Ascending aorta (tissue), 2 donors: ENCODE results near the gene VPS8. TPM values are rescaled to one million over a fixed set of nuclear protein-coding genes. Genes with fewer than 3 reads are reported as not detected.

Experiments
- DNase-seq, 2 donors: peaks; one replicate each; pipeline ENCODE4 v3.0.0-alpha.2; 2019; ENCODE audit warnings: low spot score in 2 of 2
- H3K27ac ChIP-seq, 2 donors: fragments of 200-600 bp; sonication (generic); one replicate each; pipeline ENCODE4 v1.5.1; 2016 to 2017; ENCODE audit warnings: mild to moderate bottlenecking in 1 of 2
- H3K27me3 ChIP-seq: fragments of 200-600 bp; sonication (generic); one replicate; pipeline ENCODE4 v1.5.1; 2017
- H3K36me3 ChIP-seq, 2 donors: fragments of 200-600 bp; sonication (generic); one replicate each; pipeline ENCODE4 v1.5.1; 2016
- H3K4me1 ChIP-seq, 2 donors: fragments of 200-600 bp; sonication (generic); one replicate each; pipeline ENCODE4 v1.5.1; 2016 to 2017; ENCODE audit warnings: mild to moderate bottlenecking in 1 of 2
- H3K4me3 ChIP-seq, 2 donors: fragments of 200-600 bp; sonication (generic); one replicate each; pipeline ENCODE4 v1.5.1; 2016 to 2017; ENCODE audit warnings: mild to moderate bottlenecking in 1 of 2
- H3K9me3 ChIP-seq, 2 donors: fragments of 200-600 bp; sonication (generic); one replicate each; pipeline ENCODE4 v1.5.1; 2016
- CTCF ChIP-seq, 3 experiments: fragments of 200-600 bp in 2 of 3; fragments of 450-650 bp in 1 of 3; sonication (generic) in 2 of 3; IDR thresholded peaks; one replicate each; pipeline ENCODE4 v1.5.1; 2016 to 2019; ENCODE audit warnings: antibody characterized with exemption in 3 of 3, mild to moderate bottlenecking in 1 of 3, moderate library complexity in 1 of 3
- intact Hi-C: fragments of 100-400 bp; cut with DNase I; formaldehyde crosslinking; loops from one replicate; pipeline ENCODE4 v1.15.1; 2023
- total RNA-seq: library from RNA; depleted of rRNA; stranded (reverse); fragments of >200 nt; gene quantifications from one replicate; pipeline ENCODE4 v1.1.0, GENCODE V29; 2016

Gene VPS8
- total RNA-seq, 1 donor from 2014 or later = 24.9 TPM

GRCh38 chr3:184821034-184821433 lies 9.1 kb downstream of the VPS8 start:
- DNase-seq = no peak
- Histone ChIP-seq H3K9me3 (no peaks in the 10 kb centered on the region), H3K4me1 (peaks cover 0 to 9% of the 10 kb centered on the region in 2 donors), H3K4me3 (no peak overlapping the region), H3K36me3 (peaks cover 0 to 3% of the 10 kb centered on the region in 2 donors), H3K27me3 (no peaks in the 10 kb centered on the region), H3K27ac (no peak overlapping the region)
- no peak for TF ChIP-seq CTCF (IDR thresholded peaks at IDR 0.05)
- intact Hi-C loops = no loop called here

- H3K36me3 ChIP-seq = peaks cover 6 to 10% of the 10 kb centered on the region in 2 donors
- H3K27me3 ChIP-seq = no peaks in the 10 kb centered on the region
- H3K4me1 ChIP-seq = peaks cover 0 to 9% of the 10 kb centered on the region in 2 donors
- H3K9me3 ChIP-seq = no peaks in the 10 kb centered on the region
- TF ChIP-seq CTCF (IDR thresholded peaks at IDR 0.05) = no peak
- intact Hi-C loops = no loop called here
- DNase-seq = no peak
- H3K27ac ChIP-seq = no peak overlapping the region
- H3K4me3 ChIP-seq = no peak overlapping the region
Observed at GRCh38 chr3:184822081-184822480, 10.1 kb downstream of the VPS8 start.

- H3K4me1 ChIP-seq = peaks cover 0 to 9% of the 10 kb centered on the region in 2 donors
- intact Hi-C loops = no loop called here
- no peaks in the 10 kb centered on the region for H3K27me3 ChIP-seq
- no peaks in the 10 kb centered on the region for H3K9me3 ChIP-seq
- TF ChIP-seq CTCF (IDR thresholded peaks at IDR 0.05) = no peak
- DNase-seq = no peak
- H3K4me3 ChIP-seq = no peak overlapping the region
- H3K27ac ChIP-seq = no peak overlapping the region
- H3K36me3 ChIP-seq = peaks cover 6 to 11% of the 10 kb centered on the region in 2 donors
Observed at GRCh38 chr3:184822654-184823053, 10.7 kb downstream of the VPS8 start.

GRCh38 chr3:184823990-184824389 lies 12.0 kb downstream of the VPS8 start:
- no peak overlapping the region for H3K4me3 ChIP-seq
- TF ChIP-seq CTCF (IDR thresholded peaks at IDR 0.05) = no peak
- no peak overlapping the region for H3K27ac ChIP-seq
- intact Hi-C loops = no loop called here
- H3K9me3 ChIP-seq = no peaks in the 10 kb centered on the region
- no peak for DNase-seq
- peaks cover 0 to 9% of the 10 kb centered on the region in 2 donors for H3K4me1 ChIP-seq
- peaks cover 6 to 17% of the 10 kb centered on the region in 2 donors for H3K36me3 ChIP-seq
- no peaks in the 10 kb centered on the region for H3K27me3 ChIP-seq

GRCh38 chr3:184825121-184825820 lies 13.3 kb downstream of the VPS8 start:
- intact Hi-C loops = no loop called here
- peaks cover 11 to 15% of the 10 kb centered on the region in 2 donors for H3K36me3 ChIP-seq
- no peak overlapping the region for H3K27ac ChIP-seq
- H3K4me1 ChIP-seq = peaks cover 0 to 9% of the 10 kb centered on the region in 2 donors
- TF ChIP-seq CTCF (IDR thresholded peaks at IDR 0.05) = no peak
- H3K4me3 ChIP-seq = no peak overlapping the region
- no peaks in the 10 kb centered on the region for H3K27me3 ChIP-seq
- no peak for DNase-seq
- H3K9me3 ChIP-seq = no peaks in the 10 kb centered on the region
